HepG2 (cell line): ENCODE results near the gene GGTLC2.

ENCODE experiments used
- CHD2 ChIP-seq: IDR thresholded peaks from 2 replicates; pipeline ENCODE4 v1.6.1; 2011; ENCODE audit warnings: low read depth, low read length, improper control_type of control experiment
- CTCF ChIP-seq: sonication (generic); formaldehyde crosslinking; IDR thresholded peaks from 2 replicates; pipeline ENCODE4 v1.5.0; 2020; ENCODE audit warnings: mild to moderate bottlenecking, missing genetic modification reagents, moderate library complexity
- EP300 ChIP-seq, 3 experiments: sonication (generic) in 1 of 3; formaldehyde crosslinking in 1 of 3; IDR thresholded peaks; 2 replicates each; pipeline versions ENCODE4 v1.5.1 to v1.6.1; 2011 to 2020; ENCODE audit warnings: low read depth in 2 of 3, low read length in 2 of 3, borderline replicate concordance in 1 of 3, improper control_type of control experiment in 1 of 3, mild to moderate bottlenecking in 1 of 3, missing genetic modification reagents in 1 of 3, moderate library complexity in 1 of 3
- NBN ChIP-seq: fragments of 450-650 bp; conservative IDR thresholded peaks from 2 replicates; pipeline ENCODE4 v1.6.1; 2017
- SIN3A ChIP-seq: IDR thresholded peaks from 2 replicates; pipeline ENCODE4 v1.6.1; 2011; ENCODE audit warnings: low read depth, mild to moderate bottlenecking, control low read depth, low read length, borderline replicate concordance
- ZNF510 ChIP-seq: sonication (generic); formaldehyde crosslinking; IDR thresholded peaks from 2 replicates; pipeline ENCODE4 v1.4.0; 2020; ENCODE audit warnings: low read depth, mild to moderate bottlenecking, missing genetic modification reagents
- ZNF737 ChIP-seq: sonication (generic); formaldehyde crosslinking; IDR thresholded peaks from 2 replicates; pipeline ENCODE4 v1.5.0; 2020; ENCODE audit warnings: missing genetic modification reagents, mild to moderate bottlenecking, borderline replicate concordance

GRCh38 chr22:22682196-22682595, 37.8 kb downstream of the GGTLC2 start:
- TF ChIP-seq SIN3A (no peak), NBN (no peak), ZNF510 (CRISPR knock-in tag) (no peak), CHD2 (no peak), ZNF737 (no peak), CTCF (CRISPR knock-in tag) (no peak), EP300 (IDR thresholded peaks at IDR 0.05; ENCODE audit: low read depth in 2 of 2, low read length in 2 of 2) (no peak), EP300 (CRISPR knock-in tag; IDR thresholded peaks at IDR 0.05; ENCODE audit: borderline replicate concordance) (no peak)
